Mucosa of gallbladder (tissue), 1 donor: ENCODE results near the gene DNAAF8. TPM values are rescaled to one million over a fixed set of nuclear protein-coding genes. Genes with fewer than 3 reads are reported as not detected.

Experiments
- DNase-seq: peaks from one replicate; pipeline ENCODE4 v3.0.0-alpha.2; 2020; ENCODE audit warnings: low spot score
- total RNA-seq: library from RNA; stranded (reverse); gene quantifications from one replicate; pipeline ENCODE4 v1.2.1, GENCODE V29; 2021
- donor health status: DM: no; HTN: no; CAD: no.

The DNAAF8 gene
- total RNA-seq, 1 donor from 2014 or later, result 2.5 TPM

DNA sequence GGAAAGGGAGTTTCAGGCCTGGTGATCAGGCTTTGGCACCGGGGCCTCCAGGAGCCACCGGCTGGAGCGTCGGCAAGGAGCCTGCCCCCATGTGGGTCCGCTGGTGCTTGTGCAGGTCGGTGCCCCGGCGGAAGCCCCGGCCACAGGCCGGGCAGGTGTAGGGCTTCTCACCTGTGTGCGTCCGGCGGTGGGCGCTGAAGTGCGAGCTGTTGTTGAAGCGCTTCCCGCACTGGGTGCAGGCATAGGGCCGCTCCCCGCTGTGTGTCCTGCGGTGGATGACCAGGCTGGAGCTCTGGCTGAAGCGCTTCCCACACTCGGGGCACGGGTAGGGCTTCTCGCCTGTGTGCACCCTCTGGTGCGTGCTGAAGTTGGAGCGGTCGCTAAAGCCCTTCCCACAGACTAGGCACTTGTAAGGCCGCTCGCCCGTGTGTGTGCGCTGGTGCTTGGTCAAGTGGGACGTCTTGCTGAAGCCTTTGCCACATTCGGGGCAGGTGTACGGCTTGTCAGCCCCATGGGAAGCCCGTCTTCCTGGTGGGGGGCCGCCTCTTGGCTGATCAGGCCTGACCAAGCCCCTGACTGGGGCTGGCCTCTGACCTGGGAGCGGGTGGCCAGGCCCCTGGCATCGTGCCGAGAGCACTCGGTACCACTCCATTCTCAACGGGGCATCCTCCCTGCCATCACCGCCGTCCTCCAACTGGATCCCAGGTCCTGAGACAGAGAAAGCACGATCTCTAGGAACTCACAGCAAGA, 18.2 kb downstream of the DNAAF8 start:
- no peak for DNase-seq

GRCh38 chr16:4753227-4753626, 18.9 kb downstream of the DNAAF8 start:
- no peak for DNase-seq

DNA sequence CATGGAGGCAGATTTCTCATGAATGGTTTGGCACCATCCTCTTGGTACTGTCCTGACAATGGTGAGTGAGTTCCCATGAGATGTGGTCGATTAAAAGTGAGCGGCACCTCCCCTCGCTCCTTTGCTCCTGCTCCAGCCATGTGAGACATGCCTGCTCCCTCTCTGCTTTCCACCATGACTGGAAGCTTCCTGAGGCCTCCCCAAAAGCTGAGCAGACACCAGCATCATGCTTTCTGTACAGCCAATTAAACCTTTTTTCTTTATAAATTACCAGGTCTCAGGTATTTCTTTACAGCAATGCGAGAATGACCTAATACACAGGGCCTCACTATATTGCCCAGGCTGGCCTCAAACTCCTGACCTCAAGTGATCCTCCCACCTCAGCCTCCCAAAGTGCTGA, 20.5 kb downstream of the DNAAF8 start:
- DNase-seq, result no peak

GRCh38 chr16:4755687-4756086, 21.4 kb downstream of the DNAAF8 start:
- DNase-seq, result no peak

GRCh38 chr16:4760221-4760910, 26.0 kb downstream of the DNAAF8 start:
- no peak for DNase-seq

- no peak for DNase-seq
Observed at GRCh38 chr16:4762205-4762604, 27.9 kb downstream of the DNAAF8 start.

DNA sequence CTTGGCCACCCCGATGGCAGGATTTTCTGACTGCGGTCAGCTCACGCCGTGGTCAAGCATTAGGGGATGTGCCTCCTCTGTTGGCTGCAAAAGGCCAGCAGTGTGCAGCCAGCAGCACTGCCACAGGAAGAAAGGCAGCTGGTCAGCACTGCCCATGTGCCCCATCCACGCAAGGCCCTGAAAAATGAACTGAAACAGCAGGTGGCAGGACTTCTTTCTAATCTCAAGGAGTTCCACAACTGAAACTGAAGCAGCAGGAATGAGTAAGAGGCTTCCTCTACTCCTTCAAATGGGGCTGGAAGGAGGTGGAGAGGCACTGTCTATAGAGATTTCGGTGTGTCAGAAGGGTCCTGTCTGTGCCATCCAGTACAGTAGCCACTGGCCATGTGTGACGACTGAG, 29.5 kb downstream of the DNAAF8 start:
- DNase-seq, result no peak

DNA sequence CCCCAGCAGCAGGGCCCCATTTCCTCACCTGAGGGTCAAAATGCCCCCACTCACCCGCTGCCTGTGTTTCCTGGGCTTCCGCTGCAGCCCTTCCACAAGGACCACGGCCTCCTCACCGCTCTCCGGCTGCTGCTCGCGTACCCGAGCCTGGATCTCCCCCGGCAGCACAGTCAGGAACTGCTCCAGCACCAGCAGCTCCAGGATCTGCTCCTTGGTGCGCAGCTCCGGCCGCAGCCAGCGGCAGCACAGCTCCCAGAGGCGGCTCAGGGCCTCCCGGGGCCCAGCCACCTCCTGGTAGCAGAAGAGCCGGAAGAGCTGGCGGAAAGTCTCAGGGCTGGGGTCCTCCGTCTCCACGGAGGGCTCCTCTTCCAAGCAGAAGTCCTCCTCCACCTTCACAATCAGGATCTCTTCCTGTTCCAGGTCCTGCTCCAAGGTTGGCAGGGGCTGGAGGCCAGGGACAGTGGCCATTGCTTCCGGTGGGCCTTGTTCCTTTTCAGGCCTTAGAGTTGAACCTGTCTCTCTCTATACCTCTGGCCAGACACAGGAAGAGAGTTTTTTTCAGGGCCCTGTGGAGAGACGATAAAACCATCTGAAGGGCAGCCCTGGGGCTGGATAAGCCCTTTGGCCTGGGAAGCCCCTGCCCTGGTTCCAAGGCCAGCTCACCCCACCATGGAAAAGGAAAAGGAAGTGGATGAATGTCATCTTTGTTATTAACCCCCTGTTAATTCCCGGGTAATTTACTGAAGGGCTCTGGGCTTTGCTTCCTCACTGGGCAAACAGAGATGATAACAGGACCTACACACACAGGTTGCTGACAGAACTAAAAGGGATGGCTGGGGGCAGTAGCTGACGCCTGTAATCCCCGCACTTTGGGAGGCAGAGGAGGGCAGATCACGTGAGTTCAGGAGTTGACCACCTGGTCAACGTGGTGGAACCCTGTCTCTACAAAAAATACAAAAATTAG, 31.5 kb downstream of the DNAAF8 start:
- no peak for DNase-seq

GRCh38 chr16:4766875-4767628, 32.7 kb downstream of the DNAAF8 start, which contains the start of gene ZNF500:
ZNF500 (minus strand) TSS chr16:4767162; CDS start chr16:4765978, 1,184 bp downstream.
- peak; percentile 98 for DNase-seq

GRCh38 chr16:4767872-4768548, 33.7 kb downstream of the DNAAF8 start:
- no peak for DNase-seq

GRCh38 chr16:4768549-4769305, 34.4 kb downstream of the DNAAF8 start:
- peak; percentile 98 for DNase-seq

GRCh38 chr16:4769306-4769638, 34.9 kb downstream of the DNAAF8 start:
- no peak for DNase-seq

GRCh38 chr16:4771646-4772045, 37.3 kb downstream of the DNAAF8 start:
- DNase-seq, result no peak

DNA sequence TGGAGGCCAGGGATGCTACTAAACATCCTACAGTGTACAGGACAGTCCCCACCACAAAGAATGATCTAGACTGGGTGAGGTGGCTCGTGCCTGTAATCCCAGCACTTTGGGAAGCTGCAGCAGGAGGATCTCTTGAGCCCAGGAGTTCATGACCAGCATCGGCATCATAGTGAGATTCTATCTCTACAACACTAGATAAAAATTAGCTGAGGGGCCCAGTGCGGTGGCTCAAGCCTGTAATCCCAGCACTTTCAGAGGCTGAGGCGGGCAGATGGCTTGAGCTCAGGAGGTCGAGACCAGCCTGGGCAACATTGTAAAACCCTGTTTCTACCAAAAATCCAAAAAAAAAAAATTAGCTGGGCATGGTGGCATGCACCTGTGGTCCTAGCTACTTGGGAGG, 38.0 kb downstream of the DNAAF8 start:
- no peak for DNase-seq

DNA sequence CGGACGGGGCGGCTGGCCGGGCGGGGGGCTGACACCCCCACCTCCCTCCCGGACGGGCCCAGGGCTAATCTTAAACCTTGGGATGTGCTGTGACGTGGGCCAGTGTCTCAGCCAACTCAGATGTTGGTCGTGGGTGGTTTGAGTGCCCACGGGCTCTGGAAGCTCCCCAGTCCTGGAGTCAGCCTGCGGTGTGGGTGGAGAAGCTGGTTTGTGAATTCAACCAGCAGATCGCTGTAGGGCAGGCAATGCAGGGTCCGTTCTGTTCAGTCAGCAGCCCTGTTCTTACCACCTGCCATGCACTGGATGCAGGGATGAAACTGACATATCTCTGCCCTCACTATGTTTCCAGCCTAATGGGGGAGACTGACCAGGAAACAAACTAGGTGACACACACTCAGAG, 40.7 kb downstream of the DNAAF8 start:
- no peak for DNase-seq

GRCh38 chr16:4776141-4776705, 41.9 kb downstream of the DNAAF8 start:
- no peak for DNase-seq

GRCh38 chr16:4777339-4778049, 43.2 kb downstream of the DNAAF8 start:
- no peak for DNase-seq

DNA sequence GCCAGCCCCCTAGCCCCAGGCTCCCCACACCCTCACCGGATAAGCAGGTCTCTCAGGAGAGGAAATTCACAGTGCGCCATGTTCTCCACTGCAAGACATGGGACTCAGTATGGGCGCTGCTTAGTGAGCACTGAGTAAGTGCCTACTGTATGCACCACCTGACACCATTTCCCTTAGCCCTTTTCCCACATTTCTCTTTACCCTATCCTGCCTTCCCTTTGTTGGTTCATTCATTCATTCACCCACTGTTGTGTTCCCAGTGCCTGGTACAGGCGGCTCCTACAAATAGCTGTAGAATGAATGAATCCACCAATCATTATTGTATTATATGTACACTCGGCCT, 43.7 kb downstream of the DNAAF8 start:
- no peak for DNase-seq

- no peak for DNase-seq
Observed at GRCh38 chr16:4780235-4780634, 45.9 kb downstream of the DNAAF8 start.
